ENCODE measurements around the gene ARL8B. TPM values are rescaled to one million over a fixed set of nuclear protein-coding genes. Genes with fewer than 3 reads are reported as not detected.

Gene ARL8B
- total and polyA plus RNA-seq, 9 of the 15 experiments (the other 6 are each of a cell fraction or from before 2014, with no cell fraction given): 28.5 to 99.4 (median 77.2) TPM

DNA sequence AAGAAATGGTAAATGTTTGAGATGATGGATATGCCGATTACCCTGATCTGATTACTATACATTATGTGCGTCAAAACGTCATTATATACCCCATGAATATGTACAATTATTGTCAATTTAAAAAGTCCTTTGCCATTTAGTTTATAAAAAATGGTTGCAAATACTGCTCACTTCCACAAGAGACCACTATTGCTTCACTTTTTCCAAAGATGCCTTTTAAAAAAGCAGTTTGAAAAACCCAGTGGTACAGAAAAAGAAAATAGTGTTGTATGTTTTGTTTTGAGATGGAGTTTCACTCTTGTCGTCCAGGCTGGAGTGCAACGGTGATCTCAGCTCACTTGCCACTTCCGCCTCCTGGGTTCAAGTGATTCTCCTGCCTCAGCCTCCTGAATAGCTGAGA, 104.7 kb downstream of the ARL8B start:
- H4K20me1 ChIP-seq (replicated peaks; ENCODE audit: control insufficient read depth, insufficient read depth, low read length): no peaks in the 10 kb centered on the region
- no peak for TF ChIP-seq CEBPG (CRISPR knock-in tag; IDR thresholded peaks at IDR 0.05)
- peak; percentile 84 to 89 for TF ChIP-seq CEBPG (tag; conservative IDR thresholded peaks at IDR 0.05 in 1 of 2, IDR thresholded peaks at IDR 0.05 in 1 of 2)
- TF ChIP-seq, protein P1, sequence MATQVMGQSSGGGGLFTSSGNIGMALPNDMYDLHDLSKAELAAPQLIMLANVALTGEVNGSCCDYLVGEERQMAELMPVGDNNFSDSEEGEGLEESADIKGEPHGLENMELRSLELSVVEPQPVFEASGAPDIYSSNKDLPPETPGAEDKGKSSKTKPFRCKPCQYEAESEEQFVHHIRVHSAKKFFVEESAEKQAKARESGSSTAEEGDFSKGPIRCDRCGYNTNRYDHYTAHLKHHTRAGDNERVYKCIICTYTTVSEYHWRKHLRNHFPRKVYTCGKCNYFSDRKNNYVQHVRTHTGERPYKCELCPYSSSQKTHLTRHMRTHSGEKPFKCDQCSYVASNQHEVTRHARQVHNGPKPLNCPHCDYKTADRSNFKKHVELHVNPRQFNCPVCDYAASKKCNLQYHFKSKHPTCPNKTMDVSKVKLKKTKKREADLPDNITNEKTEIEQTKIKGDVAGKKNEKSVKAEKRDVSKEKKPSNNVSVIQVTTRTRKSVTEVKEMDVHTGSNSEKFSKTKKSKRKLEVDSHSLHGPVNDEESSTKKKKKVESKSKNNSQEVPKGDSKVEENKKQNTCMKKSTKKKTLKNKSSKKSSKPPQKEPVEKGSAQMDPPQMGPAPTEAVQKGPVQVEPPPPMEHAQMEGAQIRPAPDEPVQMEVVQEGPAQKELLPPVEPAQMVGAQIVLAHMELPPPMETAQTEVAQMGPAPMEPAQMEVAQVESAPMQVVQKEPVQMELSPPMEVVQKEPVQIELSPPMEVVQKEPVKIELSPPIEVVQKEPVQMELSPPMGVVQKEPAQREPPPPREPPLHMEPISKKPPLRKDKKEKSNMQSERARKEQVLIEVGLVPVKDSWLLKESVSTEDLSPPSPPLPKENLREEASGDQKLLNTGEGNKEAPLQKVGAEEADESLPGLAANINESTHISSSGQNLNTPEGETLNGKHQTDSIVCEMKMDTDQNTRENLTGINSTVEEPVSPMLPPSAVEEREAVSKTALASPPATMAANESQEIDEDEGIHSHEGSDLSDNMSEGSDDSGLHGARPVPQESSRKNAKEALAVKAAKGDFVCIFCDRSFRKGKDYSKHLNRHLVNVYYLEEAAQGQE (IDR thresholded peaks at IDR 0.05; ENCODE audit: borderline replicate concordance): peak; percentile 59; the same call in 1 of the 2 replicates
- TF ChIP-seq, protein P1 (CRISPR knock-in tag; IDR thresholded peaks at IDR 0.05; ENCODE audit: low read depth): no peak
- TF ChIP-seq BACH1 (tag; IDR thresholded peaks at IDR 0.05): no peak
- no peak for TF ChIP-seq BHLHE40 (IDR thresholded peaks at IDR 0.05; ENCODE audit: low read length)
- TF ChIP-seq, protein P2, sequence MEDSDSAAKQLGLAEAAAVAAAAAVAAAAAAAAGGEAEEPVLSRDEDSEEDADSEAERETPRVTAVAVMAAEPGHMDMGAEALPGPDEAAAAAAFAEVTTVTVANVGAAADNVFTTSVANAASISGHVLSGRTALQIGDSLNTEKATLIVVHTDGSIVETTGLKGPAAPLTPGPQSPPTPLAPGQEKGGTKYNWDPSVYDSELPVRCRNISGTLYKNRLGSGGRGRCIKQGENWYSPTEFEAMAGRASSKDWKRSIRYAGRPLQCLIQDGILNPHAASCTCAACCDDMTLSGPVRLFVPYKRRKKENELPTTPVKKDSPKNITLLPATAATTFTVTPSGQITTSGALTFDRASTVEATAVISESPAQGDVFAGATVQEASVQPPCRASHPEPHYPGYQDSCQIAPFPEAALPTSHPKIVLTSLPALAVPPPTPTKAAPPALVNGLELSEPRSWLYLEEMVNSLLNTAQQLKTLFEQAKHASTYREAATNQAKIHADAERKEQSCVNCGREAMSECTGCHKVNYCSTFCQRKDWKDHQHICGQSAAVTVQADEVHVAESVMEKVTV (CRISPR knock-in tag; IDR thresholded peaks at IDR 0.05): peak; percentile 76
- TF ChIP-seq STAG1 (CRISPR knock-in tag; IDR thresholded peaks at IDR 0.05; ENCODE audit: borderline replicate concordance): no peak
- TF ChIP-seq SMC3 (conservative IDR thresholded peaks at IDR 0.05; ENCODE audit: insufficient read depth, low read depth, low read length): peak; percentile 42; the same call in 1 of the 2 replicates
- TF ChIP-seq, protein P3, sequence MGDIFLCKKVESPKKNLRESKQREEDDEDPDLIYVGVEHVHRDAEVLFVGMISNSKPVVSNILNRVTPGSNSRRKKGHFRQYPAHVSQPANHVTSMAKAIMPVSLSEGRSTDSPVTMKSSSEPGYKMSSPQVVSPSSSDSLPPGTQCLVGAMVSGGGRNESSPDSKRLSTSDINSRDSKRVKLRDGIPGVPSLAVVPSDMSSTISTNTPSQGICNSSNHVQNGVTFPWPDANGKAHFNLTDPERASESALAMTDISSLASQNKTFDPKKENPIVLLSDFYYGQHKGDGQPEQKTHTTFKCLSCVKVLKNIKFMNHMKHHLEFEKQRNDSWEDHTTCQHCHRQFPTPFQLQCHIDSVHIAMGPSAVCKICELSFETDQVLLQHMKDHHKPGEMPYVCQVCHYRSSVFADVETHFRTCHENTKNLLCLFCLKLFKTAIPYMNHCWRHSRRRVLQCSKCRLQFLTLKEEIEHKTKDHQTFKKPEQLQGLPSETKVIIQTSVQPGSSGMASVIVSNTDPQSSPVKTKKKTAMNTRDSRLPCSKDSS (IDR thresholded peaks at IDR 0.05; ENCODE audit: low read depth, partially characterized antibody): no peak

More for the DNA sequence above, 104.7 kb downstream of the ARL8B start:
- no peak overlapping the region for H2AFZ ChIP-seq (ENCODE audit: low read depth, low read length)
- ChIA-PET CTCF (ENCODE audit: low intra/inter-chr PET ratio) (no interaction called here), POLR2A (interaction anchor here (0.8 kb wide), 1 partner anchor 103 kb away, joined by 3 read pairs; no protein-coding TSS in a partner anchor)
- peaks cover 29 to 47% of the 10 kb centered on the region in 2 experiments; a peak in 3 of 5 replicates for H3K27me3 ChIP-seq (ENCODE audit: control insufficient read depth in 2 of 2, insufficient read depth in 2 of 2, low read length in 2 of 2)
- 2% methylated on average over 6 of the region's 6 CpGs for WGBS (ENCODE audit: insufficient coverage, low coverage, missing lambda C conversion rate)
- BruUV-seq (replicated peaks): no TSS peak
- no peaks in the 10 kb centered on the region for H3K9me1 ChIP-seq (ENCODE audit: control insufficient read depth, insufficient read depth, low read length)
- peak in 2 of 4 experiments; percentile 39 to 41 for DNase-seq (ENCODE audit: extremely low read depth in 1 of 4, low spot score in 3 of 4)
- H3K4me2 ChIP-seq (ENCODE audit: insufficient read depth, low read length): no peak overlapping the region
- no peaks in the 10 kb centered on the region for H3K9me3 ChIP-seq (replicated peaks; ENCODE audit: control insufficient read depth, insufficient read depth, low read depth, low read length)
- intact Hi-C loops (cut with micrococcal nuclease) (loop anchor here (2.0 to 10.0 kb wide), 4 partner anchors 78 to 512 kb away; no protein-coding TSS in a partner anchor), in situ Hi-C loops (cut with MboI) (no loop called here)
- H3K79me2 ChIP-seq (ENCODE audit: control insufficient read depth, insufficient read depth, low read length): no peaks in the 10 kb centered on the region
- no peak overlapping the region for H3K27ac ChIP-seq (ENCODE audit: extremely low read depth, low read depth, low read length)
- H3K36me3 ChIP-seq (ENCODE audit: control insufficient read depth, insufficient read depth, low read length): no peaks in the 10 kb centered on the region
- H3K4me1 ChIP-seq (replicated peaks in 1 of 2; ENCODE audit: control insufficient read depth in 2 of 2, insufficient read depth in 2 of 2, low read length in 2 of 2): peaks cover 0 to 3% of the 10 kb centered on the region in 2 experiments; a peak in 2 of 5 replicates
- peak; percentile 52 for FAIRE-seq
- H3K9ac ChIP-seq (ENCODE audit: insufficient read depth in 1 of 2, low read depth in 2 of 2, low read length in 2 of 2): no peak overlapping the region
- ATAC-seq: peak; percentile 46; the same call in 2 of the 3 replicates
- no peak overlapping the region for H3K4me3 ChIP-seq

All from K562 (cell line).